GM19099 (cell line): ENCODE measurements around the gene RCCD1.

Source experiments
- POLR2A ChIP-seq: IDR thresholded peaks from 3 replicates; pipeline ENCODE4 v1.6.1; 2011; ENCODE audit warnings: low read depth; ENCODE audit not compliant: insufficient read length; ENCODE audit errors: extremely low read depth

The RCCD1 gene

GRCh38 chr15:90931828-90932659, 22.6 kb upstream of the RCCD1 start, which contains the start of gene HDDC3:
Gene HDDC3, minus strand, starts transcription at chr15:90932549. Its CDS starts 9 bp downstream, at chr15:90932540.
- peak; percentile 82 for TF ChIP-seq POLR2A

GRCh38 chr15:90932660-90932991, 22.1 kb upstream of the RCCD1 start:
- TF ChIP-seq POLR2A, result no peak

GRCh38 chr15:90933301-90933700, 21.4 kb upstream of the RCCD1 start:
- no peak for TF ChIP-seq POLR2A

GRCh38 chr15:90934256-90934948, 20.3 kb upstream of the RCCD1 start:
- no peak for TF ChIP-seq POLR2A

- TF ChIP-seq POLR2A, result peak; percentile 55
Measured at GRCh38 chr15:90934949-90935751, 19.5 kb upstream of the RCCD1 start, which contains the start of gene UNC45A. Gene UNC45A, plus strand, starts transcription at chr15:90935285. Its CDS starts 40 bp downstream, at chr15:90935325.

GRCh38 chr15:90936823-90937222, 17.9 kb upstream of the RCCD1 start:
- no peak for TF ChIP-seq POLR2A

DNA sequence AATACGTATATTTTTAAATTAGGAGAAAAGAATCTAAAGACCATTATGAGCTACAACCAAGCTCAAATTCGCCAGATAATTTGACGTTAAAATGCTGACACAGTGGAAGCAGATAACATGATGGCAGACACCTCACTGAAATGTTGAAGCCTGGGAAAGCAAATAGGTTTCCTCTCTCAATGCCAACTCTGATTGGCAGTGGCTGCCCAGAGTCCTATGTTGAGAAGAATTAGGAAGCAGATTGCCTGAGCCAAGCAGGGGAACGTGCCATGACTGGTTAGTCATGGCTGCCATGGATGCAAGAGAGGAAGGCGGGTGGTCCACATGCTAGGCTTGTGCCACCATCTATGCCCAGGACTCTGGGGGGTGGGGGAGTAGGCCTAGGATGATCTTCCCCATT, 16.4 kb upstream of the RCCD1 start:
- TF ChIP-seq POLR2A, result no peak

- TF ChIP-seq POLR2A, result no peak
Measured at GRCh38 chr15:90939756-90940155, 14.9 kb upstream of the RCCD1 start.

DNA sequence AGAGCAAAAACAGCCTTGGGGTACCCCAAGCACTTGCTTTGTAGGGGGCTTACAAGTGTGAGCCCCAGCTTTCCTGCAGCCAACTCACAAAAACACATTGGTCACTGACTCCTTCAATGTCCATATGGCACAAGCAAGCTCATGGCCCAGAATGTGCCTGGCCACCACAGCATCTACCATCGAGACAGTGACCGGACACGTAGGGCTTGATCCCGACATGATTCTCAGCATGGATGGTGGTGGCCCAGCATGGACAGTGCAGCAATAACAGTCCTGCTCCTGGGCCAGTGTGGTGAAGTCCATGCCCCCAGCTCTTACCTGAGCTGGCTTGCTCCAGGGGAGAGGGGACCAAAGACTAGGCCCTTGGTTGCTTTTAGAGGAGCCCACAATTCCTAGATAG, 13.6 kb upstream of the RCCD1 start:
- TF ChIP-seq POLR2A, result no peak

GRCh38 chr15:90942354-90943120, 12.1 kb upstream of the RCCD1 start:
- no peak for TF ChIP-seq POLR2A

DNA sequence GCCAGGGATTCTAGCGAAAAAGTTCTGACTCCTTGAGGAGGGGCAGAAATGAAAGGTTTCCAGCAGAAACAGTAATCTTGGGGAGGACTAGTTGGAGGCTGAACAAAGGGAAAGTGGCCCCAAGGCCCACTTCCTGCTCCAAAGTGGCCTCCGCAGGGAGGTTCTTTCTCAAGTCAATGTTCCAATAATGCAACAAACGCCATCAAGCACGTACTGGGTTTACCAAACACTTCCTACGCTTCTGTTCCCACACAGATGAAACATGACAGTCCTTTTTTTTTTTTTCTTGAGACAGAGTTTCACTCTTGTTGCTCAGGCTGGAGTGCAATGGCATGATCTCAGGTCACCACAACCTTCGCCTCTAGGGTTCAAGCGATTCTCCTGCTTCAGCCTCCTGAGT, 9.6 kb upstream of the RCCD1 start:
- TF ChIP-seq POLR2A, result no peak

GRCh38 chr15:90946538-90946937, 8.1 kb upstream of the RCCD1 start:
- TF ChIP-seq POLR2A, result no peak

DNA sequence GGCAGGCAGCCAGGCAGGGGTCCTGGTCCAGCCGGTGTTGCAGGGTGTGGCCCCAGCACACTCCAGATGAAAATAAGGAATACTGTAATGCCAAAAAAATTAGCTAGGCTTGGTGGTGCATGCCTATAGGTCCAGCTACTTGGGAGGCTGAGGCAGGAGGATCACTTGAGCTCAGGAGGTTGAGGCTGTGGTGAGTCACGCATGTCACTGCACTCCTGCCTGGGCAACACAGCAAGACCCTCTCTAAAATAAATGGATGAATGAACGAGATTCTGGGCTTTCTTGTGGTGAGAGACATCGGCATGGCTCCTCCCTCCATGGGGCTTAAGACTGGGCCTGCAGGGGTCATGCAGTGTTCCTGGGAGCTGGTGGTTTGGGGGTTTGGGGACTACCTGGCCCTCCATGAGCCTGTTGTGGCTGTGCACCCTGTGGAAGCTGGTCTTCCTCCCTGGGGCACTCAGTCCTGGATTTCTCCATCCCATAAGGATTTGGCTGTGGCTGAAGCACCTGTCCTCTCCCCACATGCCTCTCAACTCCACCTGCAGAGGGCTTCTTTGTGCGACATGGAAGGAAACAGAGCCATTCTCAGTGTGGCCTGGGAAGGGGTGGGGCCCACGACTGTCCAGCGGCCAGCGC, 7.6 kb upstream of the RCCD1 start:
- TF ChIP-seq POLR2A, result no peak
